K562 (cell line): ENCODE data around the gene HOTAIR. TPM values are rescaled to one million over a fixed set of nuclear protein-coding genes. Genes with fewer than 3 reads are reported as not detected.
A peak's percentile ranks its signal among the peaks of the same experiment; 100 is the strongest.

Experiments
- BRF2 ChIP-seq: IDR thresholded peaks from 3 replicates; pipeline ENCODE4 v1.6.1; 2011; ENCODE audit warnings: borderline replicate concordance, mild to moderate bottlenecking; ENCODE audit not compliant: insufficient read length, insufficient read depth
- CBFB ChIP-seq: sonication (generic); formaldehyde crosslinking; IDR thresholded peaks from 2 replicates; pipeline ENCODE4 v1.4.0; 2020; ENCODE audit warnings: mild to moderate bottlenecking, missing genetic modification reagents
- DPF2 ChIP-seq: fragments of 450-650 bp; IDR thresholded peaks from 2 replicates; pipeline ENCODE4 v1.6.1; 2016
- E2F5 ChIP-seq: sonication (generic); formaldehyde crosslinking; IDR thresholded peaks from 2 replicates; pipeline ENCODE4 v1.8.0; 2022; ENCODE audit warnings: mild to moderate bottlenecking, missing genetic modification reagents
- HEY1 ChIP-seq: fragments of 250-450 bp; sonication (Bioruptor Pico); IDR thresholded peaks from 2 replicates; pipeline ENCODE4 v1.5.0; 2020; ENCODE audit warnings: mild to moderate bottlenecking, moderate library complexity, borderline replicate concordance
- HLTF ChIP-seq: fragments of 450-650 bp; IDR thresholded peaks from 2 replicates; pipeline ENCODE4 v1.6.1; 2016
- POLR2AphosphoS5 ChIP-seq: IDR thresholded peaks from 2 replicates; pipeline ENCODE4 v1.6.1; 2011; ENCODE audit warnings: mild to moderate bottlenecking, low read depth, low read length, moderate library complexity; ENCODE audit not compliant: control insufficient read depth, insufficient read depth
- PRDM10 ChIP-seq: fragments of 450-650 bp; IDR thresholded peaks from 2 replicates; pipeline ENCODE4 v1.6.1; 2018; ENCODE audit not compliant: partially characterized antibody
- RBM14 ChIP-seq: fragments of 200-400 bp; formaldehyde crosslinking; IDR thresholded peaks from 2 replicates; pipeline ENCODE4 v1.6.1; 2018; ENCODE audit warnings: low read depth, mild to moderate bottlenecking, low read length, moderate library complexity, borderline replicate concordance; ENCODE audit not compliant: insufficient read depth
- RNF2 ChIP-seq: sonication (generic); IDR thresholded peaks from 2 replicates; pipeline ENCODE4 v1.6.1; 2016
- SMAD3 ChIP-seq: fragments of 450-650 bp; formaldehyde crosslinking; conservative IDR thresholded peaks from 2 replicates; pipeline ENCODE4 v1.4.0; 2020; ENCODE audit warnings: mild to moderate bottlenecking
- SP1 ChIP-seq: sonication (generic); formaldehyde crosslinking; IDR thresholded peaks from 2 replicates; pipeline ENCODE4 v1.8.1; 2022; ENCODE audit warnings: mild to moderate bottlenecking, missing genetic modification reagents
- SRF ChIP-seq, 2 experiments: fragments of 250-450, 450-650 bp in 1 of 2; sonication (Bioruptor Pico) in 1 of 2; sonication (generic) in 1 of 2; formaldehyde crosslinking; IDR thresholded peaks; 2 replicates each; pipeline versions ENCODE4 v1.5.0 to v1.5.1; 2020 to 2022; ENCODE audit warnings: mild to moderate bottlenecking in 1 of 2, missing genetic modification reagents in 1 of 2
- ZBED1 ChIP-seq: IDR thresholded peaks from 2 replicates; pipeline ENCODE4 v1.6.1; 2014
- ZBTB17 ChIP-seq: fragments of 450-650 bp; formaldehyde crosslinking; IDR thresholded peaks from 2 replicates; pipeline ENCODE4 v1.4.0; 2020; ENCODE audit warnings: mild to moderate bottlenecking
- ZNF316 ChIP-seq: fragments of 450-650 bp; IDR thresholded peaks from 2 replicates; pipeline ENCODE4 v1.6.1; 2016
- ZNF76 ChIP-seq: fragments of 250-450 bp; sonication (Bioruptor Pico); IDR thresholded peaks from 2 replicates; pipeline ENCODE4 v1.4.0; 2020; ENCODE audit warnings: mild to moderate bottlenecking, moderate library complexity, borderline replicate concordance
- polyA plus RNA-seq, 8 experiments: library from polyadenylated mRNA; depleted of rRNA in 4 of 8; stranded (reverse) in 5 of 8; unstranded in 3 of 8; fragments of >200 nt; fragmentation: Nextera tagmentation in 2 of 8; fragmentation: Illumina TruSeq in 1 of 8; extraction: Ambion mirVana in 2 of 8; extraction: Trizol in 1 of 8; gene quantifications; 2 replicates each; pipeline versions ENCODE4 v1.2.1 to v1.2.3, GENCODE V29; 2011 to 2014; ENCODE audit warnings: inconsistent platforms in 1 of 8, missing spikeins in 1 of 8
- total RNA-seq, 7 experiments: library from RNA; depleted of rRNA in 6 of 7; stranded (reverse); fragments of >200 nt in 6 of 7; fragmentation: Illumina TruSeq in 2 of 7; extraction: Trizol in 2 of 7; gene quantifications; 2 replicates each; pipeline versions ENCODE4 v1.2.1 to v1.2.3, GENCODE V29; 2011 to 2021; ENCODE audit warnings: low replicate concordance in 1 of 7
- TF ChIP-seq, protein P1 (sequence below): fragments of 450-650 bp; IDR thresholded peaks from 2 replicates; pipeline ENCODE4 v1.6.1; 2016; ENCODE audit warnings: borderline replicate concordance
- TF ChIP-seq, protein P2 (sequence below): fragments of 450-650 bp; formaldehyde crosslinking; IDR thresholded peaks from 2 replicates; pipeline ENCODE4 v1.4.0; 2020; ENCODE audit warnings: mild to moderate bottlenecking, moderate library complexity

Gene HOTAIR
- total and polyA plus RNA-seq, 9 of the 15 experiments (the other 6 are each of a cell fraction or from before 2014, with no cell fraction given), result 0.04 TPM; not detected in 8

DNA sequence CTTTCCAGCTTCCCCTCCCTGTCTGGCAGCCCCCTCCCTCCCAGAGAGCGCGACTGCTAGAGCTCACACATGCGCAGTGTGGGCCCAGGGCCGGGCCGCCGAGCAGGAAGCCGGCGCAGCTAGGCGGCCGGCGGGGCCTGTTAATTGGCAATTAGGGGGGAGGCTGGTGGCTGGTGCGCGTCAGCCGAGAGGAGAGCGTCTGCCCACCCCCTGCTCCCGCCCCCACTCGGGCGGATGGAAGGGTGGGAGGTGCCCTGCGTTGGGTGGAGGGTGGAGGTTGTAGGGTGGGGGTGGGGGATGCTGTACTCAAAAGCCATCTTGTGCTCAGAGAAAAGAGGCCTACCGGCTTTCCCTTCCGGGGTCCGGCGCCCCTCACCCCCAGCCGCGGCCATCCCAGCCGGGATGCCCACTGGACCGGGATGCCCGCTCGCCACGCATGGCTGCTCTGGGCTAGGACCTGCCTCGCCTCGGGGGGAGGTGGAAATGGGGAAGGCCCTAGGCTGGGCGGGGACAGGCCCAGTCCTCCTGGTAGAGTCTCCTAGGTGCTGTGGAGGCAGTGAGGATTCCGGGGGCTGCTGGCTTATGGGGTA lies 43.2 kb upstream of the HOTAIR start (continued):
- TF ChIP-seq E2F5 (CRISPR knock-in tag) (no peak), ZBED1 (no peak), RNF2 (peak; percentile 32), HEY1 (CRISPR knock-in tag) (no peak), SRF (CRISPR knock-in tag; IDR thresholded peaks at IDR 0.05) (peak in 1 of 2 experiments; percentile 15; a peak in 1 of 4 replicates), SP1 (no peak), SMAD3 (CRISPR knock-in tag) (no peak), ZBTB17 (peak; percentile 13; the same call in 1 of the 2 replicates), DPF2 (no peak), ZNF76 (no peak), PRDM10 (no peak), HLTF (no peak), RBM14 (0 out of 2 replicates have a peak, but pooled peaks have one; percentile 62), POLR2AphosphoS5 (peak; percentile 83), ZNF316 (no peak), CBFB (CRISPR knock-in tag) (no peak), BRF2 (no peak)
- TF ChIP-seq, protein P1, sequence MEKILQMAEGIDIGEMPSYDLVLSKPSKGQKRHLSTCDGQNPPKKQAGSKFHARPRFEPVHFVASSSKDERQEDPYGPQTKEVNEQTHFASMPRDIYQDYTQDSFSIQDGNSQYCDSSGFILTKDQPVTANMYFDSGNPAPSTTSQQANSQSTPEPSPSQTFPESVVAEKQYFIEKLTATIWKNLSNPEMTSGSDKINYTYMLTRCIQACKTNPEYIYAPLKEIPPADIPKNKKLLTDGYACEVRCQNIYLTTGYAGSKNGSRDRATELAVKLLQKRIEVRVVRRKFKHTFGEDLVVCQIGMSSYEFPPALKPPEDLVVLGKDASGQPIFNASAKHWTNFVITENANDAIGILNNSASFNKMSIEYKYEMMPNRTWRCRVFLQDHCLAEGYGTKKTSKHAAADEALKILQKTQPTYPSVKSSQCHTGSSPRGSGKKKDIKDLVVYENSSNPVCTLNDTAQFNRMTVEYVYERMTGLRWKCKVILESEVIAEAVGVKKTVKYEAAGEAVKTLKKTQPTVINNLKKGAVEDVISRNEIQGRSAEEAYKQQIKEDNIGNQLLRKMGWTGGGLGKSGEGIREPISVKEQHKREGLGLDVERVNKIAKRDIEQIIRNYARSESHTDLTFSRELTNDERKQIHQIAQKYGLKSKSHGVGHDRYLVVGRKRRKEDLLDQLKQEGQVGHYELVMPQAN, result 0 out of 2 replicates have a peak, but pooled peaks have one; percentile 25
- TF ChIP-seq, protein P2, sequence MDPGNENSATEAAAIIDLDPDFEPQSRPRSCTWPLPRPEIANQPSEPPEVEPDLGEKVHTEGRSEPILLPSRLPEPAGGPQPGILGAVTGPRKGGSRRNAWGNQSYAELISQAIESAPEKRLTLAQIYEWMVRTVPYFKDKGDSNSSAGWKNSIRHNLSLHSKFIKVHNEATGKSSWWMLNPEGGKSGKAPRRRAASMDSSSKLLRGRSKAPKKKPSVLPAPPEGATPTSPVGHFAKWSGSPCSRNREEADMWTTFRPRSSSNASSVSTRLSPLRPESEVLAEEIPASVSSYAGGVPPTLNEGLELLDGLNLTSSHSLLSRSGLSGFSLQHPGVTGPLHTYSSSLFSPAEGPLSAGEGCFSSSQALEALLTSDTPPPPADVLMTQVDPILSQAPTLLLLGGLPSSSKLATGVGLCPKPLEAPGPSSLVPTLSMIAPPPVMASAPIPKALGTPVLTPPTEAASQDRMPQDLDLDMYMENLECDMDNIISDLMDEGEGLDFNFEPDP (CRISPR knock-in tag), result no peak
